ENCODE data around the gene TET2.

The TET2 gene

GRCh38 chr4:105148776-105149175 is 2.1 kb downstream of the TET2 start:
- no peak overlapping the region for H3K27ac ChIP-seq
- no peak for TF ChIP-seq CTCF (conservative IDR thresholded peaks at IDR 0.05)
- TF ChIP-seq ZFX (IDR thresholded peaks at IDR 0.05), result no peak

DNA sequence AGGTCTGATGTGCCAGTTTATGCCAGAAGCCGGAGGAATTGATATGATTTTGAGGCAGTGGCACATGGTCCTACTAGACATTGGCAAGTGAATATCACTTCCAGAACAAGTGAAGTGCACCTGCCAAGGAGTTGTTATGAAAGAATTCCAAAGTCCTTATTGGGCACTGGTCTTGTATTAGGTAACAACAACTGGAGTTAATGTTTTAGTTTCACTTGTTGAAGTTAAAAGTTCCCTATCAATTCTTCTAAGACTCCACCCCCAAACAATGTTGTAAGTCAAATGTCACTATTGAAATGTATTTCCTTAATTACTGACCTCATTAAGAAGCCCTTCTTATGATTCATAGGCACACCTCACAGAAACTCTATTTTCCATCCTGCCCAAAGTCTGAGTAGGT is 3.1 kb downstream of the TET2 start:
- no peak overlapping the region for H3K27ac ChIP-seq
- TF ChIP-seq CTCF (conservative IDR thresholded peaks at IDR 0.05), result no peak
- TF ChIP-seq ZFX (IDR thresholded peaks at IDR 0.05), result no peak

GRCh38 chr4:105150503-105150902 is 3.8 kb downstream of the TET2 start:
- no peak overlapping the region for H3K27ac ChIP-seq
- no peak for TF ChIP-seq ZFX (IDR thresholded peaks at IDR 0.05)
- TF ChIP-seq CTCF (conservative IDR thresholded peaks at IDR 0.05), result no peak

DNA sequence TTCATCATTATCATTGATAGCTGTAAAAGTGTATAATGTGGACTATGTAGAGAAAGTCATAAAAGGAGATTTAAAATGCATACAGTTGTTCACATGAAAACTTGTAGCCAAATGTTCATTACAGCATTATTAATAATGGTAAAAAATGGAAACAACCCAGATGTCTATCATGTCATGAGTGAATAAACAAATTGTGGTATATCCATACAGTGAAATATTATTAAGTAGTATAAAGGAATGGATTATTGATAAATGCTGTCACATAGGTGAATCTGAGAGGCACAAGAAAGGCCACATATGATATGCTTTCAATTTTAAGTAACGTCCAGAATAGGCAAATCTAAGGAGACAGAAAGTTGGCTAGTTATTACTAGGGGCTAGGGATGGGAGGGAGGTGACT is 7.1 kb downstream of the TET2 start:
- no peak overlapping the region for H3K27ac ChIP-seq
- TF ChIP-seq CTCF (conservative IDR thresholded peaks at IDR 0.05), result no peak
- no peak for TF ChIP-seq ZFX (IDR thresholded peaks at IDR 0.05)

DNA sequence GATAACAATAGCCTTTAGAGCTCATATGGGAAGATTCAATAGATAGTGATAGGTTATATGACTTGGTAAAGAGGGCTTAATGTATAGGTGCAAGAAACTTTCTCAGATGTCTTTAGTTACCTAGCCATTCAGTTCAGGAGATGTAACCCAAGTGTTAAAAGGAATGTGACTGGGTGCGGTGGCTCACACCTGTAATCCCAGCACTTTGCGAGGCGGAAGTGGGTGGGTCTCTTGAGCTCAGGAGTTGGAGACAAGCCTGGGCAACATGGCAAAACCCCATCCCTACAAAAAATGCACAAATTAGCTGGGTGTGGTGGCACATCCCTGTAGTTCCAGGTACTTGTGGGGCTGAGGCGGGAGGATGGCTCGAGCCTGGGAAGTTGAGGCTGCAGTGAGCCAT is 7.9 kb downstream of the TET2 start:
- no peak for TF ChIP-seq CTCF (conservative IDR thresholded peaks at IDR 0.05)
- no peak for TF ChIP-seq ZFX (IDR thresholded peaks at IDR 0.05)
- no peak overlapping the region for H3K27ac ChIP-seq

DNA sequence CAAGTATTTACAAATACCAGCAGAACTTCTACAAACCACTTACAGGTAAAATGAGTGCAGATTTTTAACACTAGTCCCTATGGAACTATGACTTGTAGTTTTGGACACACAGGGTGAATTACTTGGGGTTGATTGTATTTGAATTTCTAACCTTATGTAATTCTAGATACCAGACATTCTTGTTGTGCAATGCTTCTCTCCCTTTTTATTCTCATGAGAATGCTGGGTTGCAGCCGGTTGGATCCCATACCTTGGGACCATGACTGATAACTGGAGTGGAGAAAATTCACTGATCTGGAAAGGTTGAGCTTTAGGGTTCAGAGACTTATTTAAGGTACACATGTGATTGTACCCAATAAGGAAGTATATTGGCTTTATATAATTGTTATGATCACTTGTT is 8.8 kb downstream of the TET2 start:
- TF ChIP-seq CTCF (conservative IDR thresholded peaks at IDR 0.05) (no peak), ZFX (IDR thresholded peaks at IDR 0.05) (no peak)
- no peak overlapping the region for H3K27ac ChIP-seq

GRCh38 chr4:105158837-105159236 is 12.2 kb downstream of the TET2 start:
- TF ChIP-seq ZFX (IDR thresholded peaks at IDR 0.05), result no peak
- no peak for TF ChIP-seq CTCF (conservative IDR thresholded peaks at IDR 0.05)
- H3K27ac ChIP-seq, result no peak overlapping the region

All from C4-2B (cell line).